Measurements from ENCODE around the gene PDE6B. TPM values are rescaled to one million over a fixed set of nuclear protein-coding genes. Genes with fewer than 3 reads are reported as not detected.
"Not testable (repeated sequence)": the region's sequence is repeated elsewhere in the genome, so short reads cannot be mapped to it uniquely, and the experiment has no call there.

PDE6B gene
- total RNA-seq, 1 donor from 2014 or later: 2.3 TPM

DNA sequence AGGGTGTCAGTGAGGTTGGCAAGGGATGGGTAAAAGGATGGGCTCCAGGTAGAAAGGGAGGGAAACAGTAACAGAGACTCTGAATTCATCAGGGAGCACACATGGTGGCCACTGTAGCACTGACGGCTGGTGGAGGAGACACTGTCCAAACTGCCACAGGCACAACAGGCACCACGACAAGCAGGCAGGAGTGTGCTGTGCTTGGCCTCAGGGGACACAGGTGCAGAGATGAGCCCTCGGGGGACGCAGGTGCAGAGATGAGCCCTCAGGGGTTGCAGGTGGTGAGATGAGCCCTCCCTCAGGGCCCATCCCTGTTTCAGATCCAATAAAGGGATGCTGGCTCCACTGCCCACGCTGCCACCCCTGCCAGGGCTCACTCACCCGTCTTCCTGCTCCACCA, 7.6 kb downstream of the PDE6B start:
- Mint-ChIP-seq H3K9me3 (ENCODE audit: low read depth) (peaks cover 9% of the 10 kb centered on the region), H3K4me3 (ENCODE audit: unreplicated experiment) (no peak overlapping the region), H3K27ac (ENCODE audit: unreplicated experiment) (no peak overlapping the region), H3K36me3 (ENCODE audit: low read depth) (no peaks in the 10 kb centered on the region), H3K4me1 (ENCODE audit: low read depth) (peaks cover 7% of the 10 kb centered on the region), H3K27me3 (ENCODE audit: low read depth) (peaks cover 24% of the 10 kb centered on the region)
- TF ChIP-seq, protein P1, sequence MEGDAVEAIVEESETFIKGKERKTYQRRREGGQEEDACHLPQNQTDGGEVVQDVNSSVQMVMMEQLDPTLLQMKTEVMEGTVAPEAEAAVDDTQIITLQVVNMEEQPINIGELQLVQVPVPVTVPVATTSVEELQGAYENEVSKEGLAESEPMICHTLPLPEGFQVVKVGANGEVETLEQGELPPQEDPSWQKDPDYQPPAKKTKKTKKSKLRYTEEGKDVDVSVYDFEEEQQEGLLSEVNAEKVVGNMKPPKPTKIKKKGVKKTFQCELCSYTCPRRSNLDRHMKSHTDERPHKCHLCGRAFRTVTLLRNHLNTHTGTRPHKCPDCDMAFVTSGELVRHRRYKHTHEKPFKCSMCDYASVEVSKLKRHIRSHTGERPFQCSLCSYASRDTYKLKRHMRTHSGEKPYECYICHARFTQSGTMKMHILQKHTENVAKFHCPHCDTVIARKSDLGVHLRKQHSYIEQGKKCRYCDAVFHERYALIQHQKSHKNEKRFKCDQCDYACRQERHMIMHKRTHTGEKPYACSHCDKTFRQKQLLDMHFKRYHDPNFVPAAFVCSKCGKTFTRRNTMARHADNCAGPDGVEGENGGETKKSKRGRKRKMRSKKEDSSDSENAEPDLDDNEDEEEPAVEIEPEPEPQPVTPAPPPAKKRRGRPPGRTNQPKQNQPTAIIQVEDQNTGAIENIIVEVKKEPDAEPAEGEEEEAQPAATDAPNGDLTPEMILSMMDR (IDR thresholded peaks at IDR 0.05): no peak
- DNase-seq (ENCODE audit: low spot score): peak; percentile 40

DNA sequence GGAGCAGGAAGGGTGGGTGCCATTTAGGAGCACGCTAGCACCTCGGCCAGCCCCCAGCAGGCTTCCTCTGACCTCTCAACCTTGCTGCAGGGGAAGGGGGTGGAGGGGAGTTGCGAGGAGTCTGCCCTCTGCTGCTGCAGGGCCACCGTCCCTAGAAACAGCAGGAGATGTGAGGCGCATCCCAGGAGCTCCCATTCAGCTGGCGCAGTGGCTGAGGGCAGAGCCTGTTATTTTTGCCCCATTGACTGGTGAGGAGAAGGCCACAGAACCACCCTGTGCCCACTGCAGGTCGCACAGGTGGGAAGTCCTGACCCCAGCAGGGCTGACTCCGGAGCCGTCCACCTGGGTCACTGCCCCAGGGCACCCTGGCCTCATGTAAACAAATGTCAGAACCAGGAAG, 8.0 kb downstream of the PDE6B start:
- TF ChIP-seq, protein P1 (IDR thresholded peaks at IDR 0.05): no peak
- peaks cover 9% of the 10 kb centered on the region for H3K9me3 Mint-ChIP-seq (ENCODE audit: low read depth)
- H3K4me1 Mint-ChIP-seq (ENCODE audit: low read depth): peaks cover 8% of the 10 kb centered on the region
- no peak overlapping the region for H3K4me3 Mint-ChIP-seq (ENCODE audit: unreplicated experiment)
- no peaks in the 10 kb centered on the region for H3K36me3 Mint-ChIP-seq (ENCODE audit: low read depth)
- peak; percentile 71 for DNase-seq (ENCODE audit: low spot score)
- peaks cover 26% of the 10 kb centered on the region for H3K27me3 Mint-ChIP-seq (ENCODE audit: low read depth)
- no peak overlapping the region for H3K27ac Mint-ChIP-seq (ENCODE audit: unreplicated experiment)

DNA sequence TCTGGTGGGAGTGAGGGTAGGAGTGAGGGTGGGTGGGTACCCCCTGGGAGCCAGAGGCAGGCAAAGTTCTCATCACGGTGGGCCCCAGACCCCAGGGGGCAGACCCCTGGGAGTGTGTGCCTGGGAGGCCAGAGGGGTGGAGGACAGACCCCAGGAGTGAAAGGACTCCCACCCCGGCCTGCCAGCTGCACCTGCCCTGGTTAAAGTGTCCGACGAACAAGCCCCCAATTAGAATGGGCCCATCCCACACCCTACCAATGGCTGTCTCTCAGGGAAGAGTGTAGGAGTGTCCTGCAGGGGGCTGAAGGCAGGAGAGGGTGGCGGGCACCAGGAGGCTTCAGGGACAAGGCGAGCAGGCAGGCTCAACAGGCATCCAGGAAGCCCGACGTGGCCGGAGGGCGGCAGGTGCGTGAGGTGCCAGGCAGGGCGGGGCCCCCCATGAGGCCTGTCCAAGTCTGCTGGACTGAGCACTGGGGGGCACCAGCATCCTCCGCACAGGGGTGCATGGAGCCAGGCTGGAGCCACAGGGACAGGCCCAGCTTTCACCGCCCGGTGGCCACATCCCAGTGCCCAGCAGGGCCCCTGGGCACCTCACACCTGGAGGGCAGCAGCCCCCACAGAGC, 8.7 kb downstream of the PDE6B start:
- TF ChIP-seq, protein P1 (IDR thresholded peaks at IDR 0.05): no peak
- DNase-seq (ENCODE audit: low spot score): peak; percentile 59
- peaks cover 9% of the 10 kb centered on the region for H3K9me3 Mint-ChIP-seq (ENCODE audit: low read depth)
- no peaks in the 10 kb centered on the region for H3K36me3 Mint-ChIP-seq (ENCODE audit: low read depth)
- no peak overlapping the region for H3K4me3 Mint-ChIP-seq (ENCODE audit: unreplicated experiment)
- H3K4me1 Mint-ChIP-seq (ENCODE audit: low read depth): peaks cover 8% of the 10 kb centered on the region
- peaks cover 26% of the 10 kb centered on the region for H3K27me3 Mint-ChIP-seq (ENCODE audit: low read depth)
- H3K27ac Mint-ChIP-seq (ENCODE audit: unreplicated experiment): no peak overlapping the region

DNA sequence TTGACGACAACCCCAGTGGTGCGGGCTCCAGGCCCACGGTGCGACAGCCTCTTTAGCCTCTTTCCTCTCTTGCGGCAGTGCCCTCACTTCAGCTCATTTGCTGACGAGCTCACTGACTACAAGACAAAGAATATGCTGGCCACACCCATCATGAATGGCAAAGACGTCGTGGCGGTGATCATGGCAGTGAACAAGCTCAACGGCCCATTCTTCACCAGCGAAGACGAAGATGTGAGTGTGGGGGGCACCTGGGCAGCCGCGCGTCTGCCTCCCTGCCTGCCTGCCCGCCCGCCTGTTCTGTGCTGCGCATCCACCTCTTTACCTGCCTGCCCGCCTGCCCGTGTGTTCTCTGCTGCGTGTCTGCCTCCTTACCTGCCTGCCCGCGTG, 9.2 kb downstream of the PDE6B start:
- H3K27me3 Mint-ChIP-seq (ENCODE audit: low read depth): peaks cover 25% of the 10 kb centered on the region
- DNase-seq (ENCODE audit: low spot score): peak; percentile 84
- TF ChIP-seq, protein P1 (IDR thresholded peaks at IDR 0.05): no peak
- peaks cover 1% of the 10 kb centered on the region for H3K36me3 Mint-ChIP-seq (ENCODE audit: low read depth)
- peaks cover 9% of the 10 kb centered on the region for H3K9me3 Mint-ChIP-seq (ENCODE audit: low read depth)
- no peak overlapping the region for H3K27ac Mint-ChIP-seq (ENCODE audit: unreplicated experiment)
- H3K4me1 Mint-ChIP-seq (ENCODE audit: low read depth): peaks cover 8% of the 10 kb centered on the region
- H3K4me3 Mint-ChIP-seq (ENCODE audit: unreplicated experiment): no peak overlapping the region

DNA sequence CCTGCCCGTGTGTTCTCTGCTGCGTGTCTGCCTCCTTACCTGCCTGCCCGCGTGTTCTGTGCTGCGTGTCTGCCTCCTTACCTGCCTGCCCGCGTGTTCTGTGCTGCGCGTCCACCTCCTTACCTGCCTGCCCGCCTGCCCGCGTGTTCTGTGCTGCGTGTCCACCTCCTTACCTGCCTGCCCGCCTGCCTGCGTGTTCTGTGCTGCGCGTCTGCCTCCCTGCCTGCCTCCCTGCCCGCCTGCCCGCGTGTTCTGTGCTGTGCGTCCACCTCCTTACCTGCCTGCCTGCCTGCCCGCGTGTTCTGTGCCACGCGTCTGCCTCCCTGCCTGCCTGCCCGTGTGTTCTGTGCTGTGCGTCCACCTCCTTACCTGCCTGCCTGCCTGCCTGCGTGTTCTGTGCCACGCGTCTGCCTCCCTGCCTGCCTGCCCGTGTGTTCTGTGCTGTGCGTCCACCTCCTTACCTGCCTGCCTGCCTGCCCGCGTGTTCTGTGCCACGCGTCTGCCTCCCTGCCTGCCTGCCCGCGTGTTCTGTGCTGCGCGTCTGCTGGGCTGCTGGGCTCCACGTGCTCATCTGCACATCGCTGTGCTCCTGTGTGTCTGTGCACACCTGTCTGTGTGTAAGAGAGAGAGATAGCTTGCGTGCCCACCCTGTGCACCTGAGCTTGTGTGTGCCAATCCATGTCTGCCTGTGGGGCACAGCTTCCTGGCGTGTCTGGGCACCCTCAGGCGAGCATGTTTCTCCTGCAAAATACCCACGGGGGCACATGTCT, 9.9 kb downstream of the PDE6B start:
- H3K27me3 Mint-ChIP-seq (ENCODE audit: low read depth): peaks cover 19% of the 10 kb centered on the region
- H3K36me3 Mint-ChIP-seq (ENCODE audit: low read depth); H3K27ac Mint-ChIP-seq (ENCODE audit: unreplicated experiment); H3K4me3 Mint-ChIP-seq (ENCODE audit: unreplicated experiment); H3K9me3 Mint-ChIP-seq (ENCODE audit: low read depth); H3K4me1 Mint-ChIP-seq (ENCODE audit: low read depth): not testable (repeated sequence)
- peak; percentile 77 for DNase-seq (ENCODE audit: low spot score)
